ENCODE data around the gene DNLZ.
A peak's percentile ranks its signal among the peaks of the same experiment; 100 is the strongest.

Gene DNLZ

DNA sequence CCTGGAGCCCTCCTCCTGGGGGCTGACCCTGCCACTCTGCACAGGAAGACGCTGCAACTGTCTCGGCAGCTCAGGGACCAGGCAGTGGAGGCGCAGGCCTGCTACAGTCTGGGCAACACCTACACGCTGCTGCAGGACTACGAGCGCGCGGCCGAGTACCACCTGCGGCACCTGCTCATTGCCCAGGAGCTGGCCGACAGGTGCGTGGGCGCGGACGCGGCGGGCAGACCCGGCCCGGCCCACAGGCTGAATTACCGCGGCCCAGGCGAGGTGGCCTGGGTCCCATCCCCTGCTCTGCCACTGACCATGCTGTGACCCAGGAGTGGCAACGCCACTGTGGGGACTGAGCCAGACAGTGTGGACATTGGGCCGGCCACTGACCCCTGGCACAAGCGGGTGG, 25.0 kb downstream of the DNLZ start:
- no peak for ATAC-seq
- Mint-ChIP-seq H3K4me3 (no peak overlapping the region), H3K27ac (peak overlapping the region in 1 of 2 donors; percentile 63), H3K27me3 (no peaks in the 10 kb centered on the region), H3K4me1 (peaks cover 5% of the 10 kb centered on the region), H3K9me3 (no peaks in the 10 kb centered on the region)
- DNase-seq = no peak

DNA sequence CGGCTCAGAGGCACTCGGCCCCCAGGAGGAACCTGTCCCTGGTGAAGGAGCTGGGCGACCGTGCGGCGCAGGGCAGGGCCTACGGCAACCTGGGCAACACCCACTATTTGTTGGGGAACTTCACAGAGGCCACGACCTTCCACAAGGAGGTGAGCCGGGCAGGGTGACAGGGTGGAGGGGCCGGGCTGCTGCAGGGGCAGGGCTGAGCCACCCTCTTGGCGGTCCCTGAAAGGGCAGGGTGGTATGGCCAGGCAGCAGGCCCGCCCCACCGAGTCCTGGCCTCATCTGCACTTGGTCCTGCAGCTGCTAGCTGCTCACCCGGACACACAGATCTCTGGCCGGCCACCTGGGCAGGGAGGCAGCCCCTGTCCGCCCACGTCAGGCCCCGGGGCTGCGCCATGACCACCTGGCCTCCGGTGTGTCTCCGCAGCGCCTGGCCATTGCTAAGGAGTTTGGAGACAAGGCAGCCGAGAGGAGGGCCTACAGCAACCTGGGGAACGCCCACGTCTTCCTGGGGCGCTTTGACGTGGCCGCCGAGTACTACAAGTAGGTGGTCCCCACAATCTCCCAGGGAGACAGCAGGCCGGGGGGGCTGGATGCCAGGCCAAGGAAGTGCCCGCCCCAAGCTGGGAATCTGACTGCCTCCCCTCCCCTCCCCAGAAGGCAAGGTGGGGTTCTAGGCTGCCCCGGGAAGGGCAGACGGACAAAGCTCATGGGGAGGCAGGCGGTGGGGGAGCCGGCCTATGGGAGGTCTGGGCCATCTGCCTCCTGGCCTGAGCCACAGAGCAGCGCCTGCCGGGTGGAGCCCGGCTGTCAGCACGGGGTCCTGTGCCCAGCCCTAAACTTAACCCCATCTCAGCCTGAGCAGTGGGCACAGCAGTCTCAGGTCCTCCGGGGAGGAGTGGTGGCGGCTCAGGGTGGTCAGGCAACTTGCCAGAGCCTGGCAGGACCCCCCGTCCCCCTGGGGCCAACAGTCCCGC, 25.8 kb downstream of the DNLZ start:
- no peaks in the 10 kb centered on the region for H3K27me3 Mint-ChIP-seq
- DNase-seq (no peak), ATAC-seq (no peak)
- no peaks in the 10 kb centered on the region for H3K9me3 Mint-ChIP-seq
- H3K27ac Mint-ChIP-seq = no peak overlapping the region
- H3K4me3 Mint-ChIP-seq = no peak overlapping the region
- peaks cover 3% of the 10 kb centered on the region for H3K4me1 Mint-ChIP-seq

DNA sequence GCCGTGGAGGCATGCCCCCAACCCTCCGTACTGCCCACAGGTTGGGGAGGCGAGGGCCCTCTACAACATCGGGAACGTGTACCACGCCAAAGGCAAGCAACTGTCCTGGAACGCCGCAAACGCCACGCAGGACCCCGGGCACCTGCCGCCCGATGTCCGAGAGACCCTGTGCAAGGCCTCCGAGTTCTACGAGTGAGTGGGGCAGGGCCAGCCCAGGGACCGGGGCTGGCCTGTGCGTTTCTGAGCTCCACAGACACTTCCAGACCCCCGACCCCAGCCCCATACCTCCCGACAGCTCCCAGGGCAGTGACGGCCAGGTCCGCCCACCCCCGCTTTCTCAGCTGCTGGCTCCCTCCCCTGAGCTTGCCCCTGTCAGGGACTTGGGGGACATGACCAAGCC, 26.7 kb downstream of the DNLZ start:
- no peak for ATAC-seq
- Mint-ChIP-seq H3K4me3 (no peak overlapping the region), H3K27me3 (no peaks in the 10 kb centered on the region), H3K27ac (no peak overlapping the region), H3K4me1 (no peaks in the 10 kb centered on the region), H3K9me3 (no peaks in the 10 kb centered on the region)
- no peak for DNase-seq

DNA sequence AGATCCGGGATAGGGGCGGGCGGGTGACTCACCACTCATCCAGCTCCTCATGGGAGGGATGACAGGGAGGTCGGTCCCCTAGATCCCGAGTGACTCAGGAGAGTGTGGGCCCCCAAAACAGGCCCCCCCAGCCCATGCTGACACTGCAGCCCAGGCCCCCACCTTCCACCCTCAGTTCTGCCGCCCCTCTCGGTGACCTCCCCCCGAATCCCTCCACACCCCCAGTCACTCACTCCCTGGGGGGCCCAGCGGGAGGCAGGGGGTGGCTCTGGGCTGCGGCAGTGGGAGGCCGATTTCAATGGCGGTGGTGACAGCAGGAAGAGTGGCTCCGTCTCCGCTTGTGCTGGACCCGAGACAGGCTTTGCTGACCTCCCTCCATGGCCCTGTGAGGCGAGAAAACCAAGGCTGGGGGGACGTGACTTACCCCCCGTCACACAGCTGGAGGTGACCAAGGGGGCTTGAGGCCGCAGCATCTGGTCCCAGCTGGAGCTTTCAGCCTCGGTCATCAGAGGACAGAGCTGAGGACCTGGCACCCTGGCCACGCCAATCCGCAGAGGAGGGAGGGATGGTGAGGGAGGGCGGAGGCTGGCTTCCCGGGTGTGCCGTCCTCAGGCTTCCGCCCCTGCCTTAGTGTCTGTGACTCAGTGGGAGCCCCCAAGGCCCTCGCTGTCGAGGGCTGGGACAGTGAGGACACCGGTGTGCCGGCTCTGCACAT, 27.2 kb downstream of the DNLZ start:
- ATAC-seq (no peak), DNase-seq (no peak)
- Mint-ChIP-seq H3K4me1 (no peaks in the 10 kb centered on the region), H3K4me3 (no peak overlapping the region), H3K27ac (no peak overlapping the region), H3K27me3 (no peaks in the 10 kb centered on the region), H3K9me3 (no peaks in the 10 kb centered on the region)

DNA sequence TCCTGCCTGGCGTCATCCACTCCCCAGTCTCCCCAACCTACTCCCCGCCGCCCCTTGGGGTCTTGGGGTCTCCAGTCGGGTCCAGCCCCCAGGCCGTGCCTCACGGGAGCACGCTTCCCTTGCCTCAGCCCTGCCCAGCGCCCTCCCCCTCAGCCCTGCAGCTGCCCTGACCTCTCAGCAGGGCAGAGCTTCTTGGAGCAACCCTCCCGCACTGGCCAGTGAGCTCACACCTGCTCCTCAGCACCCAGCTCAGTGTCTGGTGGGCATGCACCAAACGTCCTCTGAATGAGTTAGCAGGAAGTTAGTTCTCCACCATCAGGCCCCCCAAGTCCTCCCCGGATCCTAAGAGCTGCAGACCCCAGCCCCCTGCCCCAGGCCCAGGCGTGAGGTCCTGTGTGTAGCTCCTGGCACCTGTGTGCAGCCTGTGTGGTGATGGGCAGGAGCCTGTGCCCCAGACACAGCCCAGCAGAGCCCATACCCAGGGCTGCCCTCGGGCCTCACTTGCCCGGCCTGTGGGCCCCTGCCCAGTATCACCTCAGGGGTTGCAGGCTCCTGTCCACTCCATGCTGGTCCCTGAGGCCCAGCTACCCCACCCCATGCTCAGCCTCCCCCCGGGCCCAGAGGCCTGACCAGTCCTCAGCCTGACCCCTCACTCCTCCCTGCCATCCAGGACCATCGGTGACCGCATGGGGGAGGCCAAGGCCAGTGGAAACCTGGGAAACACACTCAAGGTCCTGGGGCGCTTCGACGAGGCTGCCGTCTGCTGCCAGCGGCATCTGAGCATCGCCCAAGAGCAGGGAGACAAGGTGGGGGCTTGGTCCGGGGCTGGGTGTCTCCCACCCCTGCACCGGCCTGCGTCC, 28.0 kb downstream of the DNLZ start:
- no peaks in the 10 kb centered on the region for H3K4me1 Mint-ChIP-seq
- ATAC-seq (no peak), DNase-seq (no peak)
- H3K9me3 Mint-ChIP-seq = no peaks in the 10 kb centered on the region
- no peaks in the 10 kb centered on the region for H3K27me3 Mint-ChIP-seq
- peak overlapping the region in 1 of 2 donors; percentile 57 for H3K27ac Mint-ChIP-seq
- no peak overlapping the region for H3K4me3 Mint-ChIP-seq

DNA sequence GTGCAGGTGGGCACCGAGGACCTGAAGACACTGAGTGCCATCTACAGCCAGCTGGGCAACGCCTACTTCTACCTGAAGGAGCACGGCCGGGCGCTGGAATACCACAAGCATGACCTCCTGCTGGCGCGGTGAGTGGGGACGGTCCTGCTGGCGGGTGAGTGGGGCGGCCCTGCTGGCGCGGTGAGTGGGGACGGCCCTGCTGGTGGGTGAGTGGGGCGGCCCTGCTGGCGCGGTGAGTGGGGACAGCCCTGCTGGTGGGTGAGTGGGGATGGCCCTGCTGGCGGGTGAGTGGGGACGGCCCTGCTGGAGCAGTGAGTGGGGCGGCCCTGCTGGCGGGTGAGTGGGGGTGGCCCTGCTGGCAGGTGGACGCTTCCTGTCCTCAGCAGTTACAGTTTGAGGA, 29.0 kb downstream of the DNLZ start:
- DNase-seq (no peak), ATAC-seq (peak; percentile 19)
- peak overlapping the region in 1 of 2 donors; percentile 76 for H3K27ac Mint-ChIP-seq
- H3K4me1 Mint-ChIP-seq = no peaks in the 10 kb centered on the region
- no peaks in the 10 kb centered on the region for H3K27me3 Mint-ChIP-seq
- no peaks in the 10 kb centered on the region for H3K9me3 Mint-ChIP-seq
- H3K4me3 Mint-ChIP-seq = no peak overlapping the region

DNA sequence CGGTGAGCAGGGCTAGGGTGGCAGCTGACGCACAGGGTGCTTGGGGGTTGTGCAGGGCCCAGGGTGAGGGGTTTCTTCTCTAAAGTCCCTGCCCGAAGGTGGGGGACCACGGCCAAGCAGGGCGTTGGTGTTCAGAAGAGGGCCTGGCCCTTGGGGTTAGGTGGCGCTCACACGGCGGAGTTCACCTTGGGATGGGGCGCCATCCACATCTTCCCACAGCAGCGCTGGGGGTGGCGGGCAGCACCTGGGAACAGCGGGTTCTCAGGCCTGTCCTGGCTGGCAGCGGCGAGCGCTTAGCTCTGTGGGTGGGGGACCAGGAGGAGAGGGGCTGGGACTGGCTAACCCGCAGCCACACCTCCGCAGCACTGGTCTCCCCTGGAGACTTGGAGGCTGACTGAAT, 30.1 kb downstream of the DNLZ start:
- DNase-seq = no peak
- no peak for ATAC-seq
- no peak overlapping the region for H3K4me3 Mint-ChIP-seq
- no peaks in the 10 kb centered on the region for H3K9me3 Mint-ChIP-seq
- H3K4me1 Mint-ChIP-seq = peaks cover 10% of the 10 kb centered on the region
- H3K27me3 Mint-ChIP-seq = no peaks in the 10 kb centered on the region
- H3K27ac Mint-ChIP-seq = no peak overlapping the region

DNA sequence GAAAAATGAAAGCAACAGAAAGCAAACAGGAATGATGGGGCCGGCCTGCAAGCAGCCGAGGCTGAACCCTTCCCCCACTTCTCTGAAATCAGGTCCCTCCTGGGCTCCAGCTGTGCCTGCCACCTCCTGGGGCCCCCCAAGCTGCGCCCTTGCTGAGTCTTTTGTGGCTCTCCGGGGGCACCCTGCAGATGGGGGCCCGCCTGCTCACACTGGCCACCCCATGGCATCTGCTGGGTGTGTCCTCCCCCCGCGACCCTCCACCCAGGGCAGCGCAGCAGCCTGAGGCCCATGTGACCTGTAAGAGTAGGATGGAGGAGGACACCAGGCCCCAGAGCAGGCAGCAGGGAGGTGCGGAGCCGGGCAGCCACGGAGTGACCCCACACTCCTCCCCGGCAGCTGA, 30.5 kb downstream of the DNLZ start:
- DNase-seq (no peak), ATAC-seq (no peak)
- Mint-ChIP-seq H3K4me3 (no peak overlapping the region), H3K27ac (peak overlapping the region in 1 of 2 donors; percentile 33), H3K4me1 (peaks cover 12% of the 10 kb centered on the region), H3K27me3 (no peaks in the 10 kb centered on the region), H3K9me3 (no peaks in the 10 kb centered on the region)

DNA sequence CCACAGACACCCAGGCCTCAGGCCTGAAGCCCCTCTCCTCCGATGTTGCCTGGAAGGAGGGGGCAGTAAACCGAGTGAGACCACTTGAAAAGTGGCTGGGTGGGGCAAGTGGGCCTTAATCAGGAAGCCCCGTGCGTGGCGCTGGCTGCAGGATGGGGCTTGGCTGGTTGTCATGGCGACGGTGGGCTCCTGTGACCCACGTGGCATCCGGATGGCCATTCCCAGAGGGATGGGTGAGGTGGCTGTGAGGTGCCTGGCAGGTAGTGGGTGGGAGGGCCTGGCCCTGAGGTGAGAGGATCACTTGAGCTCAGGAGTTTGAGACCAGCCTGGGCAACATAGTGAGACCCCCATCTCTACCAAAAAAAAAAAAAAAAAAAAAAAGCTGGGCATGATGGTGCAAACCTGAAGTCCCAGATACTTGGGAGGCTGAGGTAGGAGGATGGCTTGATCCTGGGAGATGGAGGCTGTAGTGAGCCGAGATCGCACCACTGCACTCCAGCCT, 31.0 kb downstream of the DNLZ start:
- H3K4me3 Mint-ChIP-seq = no peak overlapping the region
- H3K27me3 Mint-ChIP-seq = no peaks in the 10 kb centered on the region
- no peak for ATAC-seq
- no peaks in the 10 kb centered on the region for H3K9me3 Mint-ChIP-seq
- no peak for DNase-seq
- H3K4me1 Mint-ChIP-seq = peaks cover 12% of the 10 kb centered on the region
- H3K27ac Mint-ChIP-seq = peak overlapping the region in 1 of 2 donors; percentile 33

DNA sequence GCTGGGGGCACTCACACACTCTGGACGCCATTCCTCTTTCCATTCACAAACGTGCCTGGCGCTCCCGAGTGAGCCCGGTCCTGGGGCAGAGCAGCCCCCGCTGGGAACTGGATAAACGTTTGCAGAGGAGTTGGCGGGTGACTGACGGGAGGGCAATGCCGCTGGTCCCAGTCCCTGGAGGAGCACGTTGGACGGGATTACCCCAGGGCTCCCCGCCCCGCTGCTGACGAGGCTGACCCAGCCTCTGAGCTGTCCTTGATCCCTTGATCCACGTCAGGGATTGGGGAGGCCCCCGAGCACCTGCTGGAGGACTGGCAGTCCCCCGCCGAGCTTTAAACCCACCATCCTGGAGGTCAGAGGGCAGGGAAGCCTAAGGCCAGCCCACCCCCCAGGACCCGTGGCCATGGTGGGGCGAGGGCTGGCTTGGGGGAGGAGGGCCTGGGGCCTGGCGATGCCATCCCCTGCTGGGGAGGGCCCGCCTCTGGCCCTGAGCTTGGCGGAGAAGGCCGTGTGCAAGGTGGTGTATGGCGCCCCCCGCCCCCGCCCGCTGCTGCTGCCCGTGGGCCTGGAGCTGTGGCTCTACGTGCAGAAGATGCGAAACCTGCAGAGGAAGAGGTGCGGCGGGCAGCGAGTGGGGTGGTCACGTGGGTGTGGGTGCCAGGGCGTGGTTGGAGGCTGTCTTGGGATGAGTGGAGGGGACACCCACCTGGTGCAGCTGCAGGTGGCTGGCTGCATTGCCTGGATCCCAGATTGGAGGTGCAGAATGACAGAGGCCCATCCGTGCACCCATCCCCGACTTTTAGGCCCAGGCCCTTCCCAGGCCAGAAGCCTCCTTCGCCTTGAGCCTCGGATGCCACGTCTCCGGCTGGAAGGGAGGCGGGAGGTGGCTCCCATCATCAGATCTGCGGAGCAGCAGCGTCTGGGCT, 31.7 kb downstream of the DNLZ start:
- H3K4me1 Mint-ChIP-seq = peaks cover 12% of the 10 kb centered on the region
- no peak overlapping the region for H3K27ac Mint-ChIP-seq
- no peak overlapping the region for H3K4me3 Mint-ChIP-seq
- no peaks in the 10 kb centered on the region for H3K9me3 Mint-ChIP-seq
- ATAC-seq (no peak), DNase-seq (no peak)
- no peaks in the 10 kb centered on the region for H3K27me3 Mint-ChIP-seq

DNA sequence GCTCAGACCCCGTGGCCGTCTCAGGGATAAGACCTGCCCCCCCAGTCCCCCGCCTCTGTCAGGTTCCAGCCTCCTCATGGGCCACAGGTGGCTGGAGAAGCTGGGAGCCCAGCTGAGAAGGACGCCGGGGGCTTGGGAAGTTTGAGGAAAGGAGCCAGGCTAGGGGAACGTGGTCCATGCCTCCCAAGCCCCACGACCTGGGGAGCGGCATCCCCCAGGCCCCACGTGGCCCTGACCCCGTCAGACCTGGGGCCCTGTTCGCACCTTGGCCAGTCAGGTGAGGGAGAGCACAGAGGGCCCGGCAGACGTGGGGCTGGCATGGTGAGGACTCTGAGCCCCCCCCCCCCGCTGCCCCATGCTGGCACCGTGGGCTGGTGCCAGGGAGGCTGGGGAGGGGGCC, 32.5 kb downstream of the DNLZ start:
- ATAC-seq = no peak
- no peaks in the 10 kb centered on the region for H3K9me3 Mint-ChIP-seq
- H3K4me1 Mint-ChIP-seq = peaks cover 12% of the 10 kb centered on the region

DNA sequence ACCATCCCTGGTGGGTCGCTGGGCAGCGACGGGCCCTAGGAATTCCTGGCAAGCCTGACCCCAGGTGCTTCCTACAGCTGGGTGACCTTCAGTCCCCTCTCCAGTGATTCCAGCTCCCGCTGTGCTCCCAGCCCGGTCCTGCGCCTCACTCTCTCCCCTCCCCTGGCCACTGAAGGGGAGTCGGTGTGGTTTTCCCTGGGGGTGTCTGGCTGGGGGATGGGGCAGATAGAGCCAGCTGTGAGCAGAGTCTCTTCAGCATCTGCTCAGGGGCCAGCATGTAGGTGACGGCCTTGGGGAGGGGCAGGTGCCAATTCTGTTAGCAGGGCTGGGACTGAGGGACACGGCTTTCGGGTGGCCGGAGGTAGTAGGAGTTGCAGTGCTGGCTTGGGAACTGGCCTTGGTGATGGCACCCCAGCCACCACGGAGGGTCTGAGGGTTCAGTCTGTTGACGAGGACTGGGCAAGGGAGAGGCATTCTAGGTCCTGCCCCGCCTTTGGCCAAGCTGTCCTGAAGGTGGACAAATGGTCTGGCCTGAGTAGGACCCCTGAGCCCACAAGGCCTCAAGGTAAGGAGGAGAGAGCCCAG, 33.0 kb downstream of the DNLZ start:
- H3K4me3 Mint-ChIP-seq = no peak overlapping the region
- H3K27me3 Mint-ChIP-seq = no peaks in the 10 kb centered on the region
- DNase-seq (no peak), ATAC-seq (no peak)
- no peak overlapping the region for H3K27ac Mint-ChIP-seq
- no peaks in the 10 kb centered on the region for H3K9me3 Mint-ChIP-seq
- peaks cover 12% of the 10 kb centered on the region for H3K4me1 Mint-ChIP-seq

More for the DNA sequence above, 32.5 kb downstream of the DNLZ start:
- Mint-ChIP-seq H3K27me3 (no peaks in the 10 kb centered on the region), H3K4me3 (no peak overlapping the region), H3K27ac (no peak overlapping the region)
- DNase-seq = no peak

DNA sequence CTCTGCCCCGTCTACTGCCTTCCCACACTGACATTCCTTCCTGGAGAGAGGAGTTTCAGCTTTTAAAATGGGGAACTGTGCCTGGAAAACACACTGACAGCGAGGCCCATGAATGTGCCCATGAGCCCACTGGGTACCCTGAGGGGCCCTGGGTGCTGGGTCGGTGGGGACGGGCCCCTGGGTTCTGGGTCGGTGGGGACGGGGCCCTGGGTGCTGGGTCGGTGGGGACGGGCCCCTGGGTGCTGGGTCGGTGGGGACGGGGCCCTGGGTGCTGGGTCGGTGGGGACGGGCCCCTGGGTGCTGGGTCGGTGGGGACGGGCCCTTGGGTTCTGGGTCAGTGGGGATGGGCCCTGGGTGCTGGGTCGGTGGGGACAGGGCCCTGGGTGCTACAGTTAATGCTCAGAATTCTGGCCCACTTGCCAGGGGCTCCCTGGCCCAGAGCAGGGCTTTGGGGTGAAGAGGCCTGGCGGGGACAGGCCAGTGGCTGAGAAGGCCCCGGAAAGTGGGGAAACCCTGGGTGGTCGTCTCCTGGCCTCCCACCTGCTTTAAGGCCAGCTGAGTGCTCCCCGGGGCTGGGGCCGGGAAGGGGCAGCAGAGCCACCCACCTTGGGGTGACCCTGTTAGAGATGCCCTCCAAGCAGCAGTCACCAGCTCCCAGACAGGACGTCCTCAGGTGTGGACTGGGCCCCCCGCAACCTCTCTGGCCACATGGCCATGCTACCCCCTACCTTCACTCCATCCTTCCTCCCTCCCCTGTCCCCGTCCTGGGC, 33.7 kb downstream of the DNLZ start:
- Mint-ChIP-seq H3K27ac (no peak overlapping the region), H3K4me3 (no peak overlapping the region), H3K9me3 (no peaks in the 10 kb centered on the region), H3K27me3 (no peaks in the 10 kb centered on the region), H3K4me1 (peaks cover 12% of the 10 kb centered on the region)
- ATAC-seq (no peak), DNase-seq (no peak)

DNA sequence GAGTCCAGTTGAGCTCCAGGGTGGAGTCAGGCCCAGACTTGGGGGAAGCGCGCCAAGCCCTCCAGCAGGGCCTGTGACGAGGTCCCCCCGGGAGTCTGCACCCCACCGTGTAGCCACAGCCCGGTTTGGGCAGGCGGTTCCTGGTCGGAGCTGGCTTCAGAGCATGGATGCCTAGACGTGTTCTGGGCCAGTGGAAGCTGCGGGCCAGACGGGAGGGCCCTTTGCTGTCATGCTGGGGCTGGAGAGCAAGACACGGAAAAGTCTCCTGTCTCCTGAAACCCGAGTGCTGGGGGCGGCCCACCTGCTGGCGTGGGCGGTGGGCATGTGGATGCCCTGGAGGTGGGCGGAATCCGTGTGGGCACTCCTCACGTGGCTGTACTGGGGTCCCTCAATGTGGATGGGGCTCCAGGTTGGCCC, 34.3 kb downstream of the DNLZ start:
- no peaks in the 10 kb centered on the region for H3K27me3 Mint-ChIP-seq
- DNase-seq (no peak), ATAC-seq (no peak)
- no peak overlapping the region for H3K27ac Mint-ChIP-seq
- H3K9me3 Mint-ChIP-seq = no peaks in the 10 kb centered on the region
- H3K4me1 Mint-ChIP-seq = peaks cover 12% of the 10 kb centered on the region
- H3K4me3 Mint-ChIP-seq = no peak overlapping the region
